HEK293T (cell line): ENCODE results near the gene DDX24.

Experiments used
- BHLHE40 ChIP-seq: fragments of 450-650 bp; IDR thresholded peaks from 2 replicates; pipeline ENCODE4 v1.6.1; 2016; ENCODE audit warnings: mild to moderate bottlenecking, moderate library complexity, borderline replicate concordance
- ELF4 ChIP-seq: fragments of 450-650 bp; IDR thresholded peaks from 2 replicates; pipeline ENCODE4 v1.6.1; 2017; ENCODE audit warnings: antibody characterized with exemption
- FOXA1 ChIP-seq: fragments of 450-650 bp; IDR thresholded peaks from 2 replicates; pipeline ENCODE4 v1.6.1; 2016; ENCODE audit warnings: mild to moderate bottlenecking
- FOXM1 ChIP-seq: fragments of 450-650 bp; IDR thresholded peaks from 2 replicates; pipeline ENCODE4 v1.6.1; 2017; ENCODE audit warnings: mild to moderate bottlenecking, borderline replicate concordance
- LEF1 ChIP-seq: fragments of 450-650 bp; IDR thresholded peaks from 2 replicates; pipeline ENCODE4 v1.6.1; 2017; ENCODE audit warnings: mild to moderate bottlenecking, borderline replicate concordance
- NFRKB ChIP-seq: fragments of 450-650 bp; IDR thresholded peaks from 2 replicates; pipeline ENCODE4 v1.6.1; 2016; ENCODE audit warnings: mild to moderate bottlenecking, moderate library complexity
- SP1 ChIP-seq: fragments of 450-650 bp; IDR thresholded peaks from 2 replicates; pipeline ENCODE4 v1.6.1; 2017
- SUZ12 ChIP-seq: fragments of 450-650 bp; IDR thresholded peaks from 2 replicates; pipeline ENCODE4 v1.6.1; 2016; ENCODE audit warnings: mild to moderate bottlenecking
- TARDBP ChIP-seq: fragments of 450-650 bp; IDR thresholded peaks from 2 replicates; pipeline ENCODE4 v1.6.1; 2016
- ZNF384 ChIP-seq: fragments of 450-650 bp; IDR thresholded peaks from 2 replicates; pipeline ENCODE4 v1.6.1; 2016
- TF ChIP-seq, protein P1 (sequence below): fragments of 450-650 bp; IDR thresholded peaks from 2 replicates; pipeline ENCODE4 v1.6.1; 2016

DNA sequence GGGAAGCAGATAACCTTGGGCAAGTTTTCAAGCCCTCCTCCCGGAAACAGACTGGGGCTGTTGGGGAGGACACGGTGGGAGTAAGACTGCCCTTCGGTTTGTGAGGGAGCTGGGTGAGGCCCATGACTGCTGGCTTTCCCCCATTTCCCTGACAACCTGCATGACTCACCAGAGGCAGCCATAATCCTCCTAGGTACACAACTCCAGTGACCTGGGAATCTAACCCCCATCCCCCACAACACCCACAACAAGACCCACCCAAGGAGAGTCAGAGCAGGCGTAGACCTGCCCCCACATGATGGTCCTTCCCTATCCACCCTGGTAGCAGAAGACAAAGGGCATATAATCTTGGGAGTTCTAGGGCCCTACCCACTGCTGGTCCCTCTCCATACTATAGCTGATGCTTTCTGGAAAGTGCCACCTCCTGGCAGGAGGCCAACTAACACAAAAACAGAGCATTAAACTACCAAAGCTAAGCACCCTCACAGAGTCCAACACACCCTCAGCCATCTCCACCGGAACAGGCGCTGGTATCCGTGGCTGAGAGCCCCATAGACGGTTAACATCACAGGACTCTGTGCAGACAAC lies 14.8 kb downstream of the DDX24 start:
- TF ChIP-seq FOXM1 (no peak), ELF4 (no peak), LEF1 (no peak), ZNF384 (no peak), FOXA1 (no peak), SP1 (no peak), NFRKB (no peak), BHLHE40 (no peak), SUZ12 (no peak), TARDBP (no peak)
- TF ChIP-seq, protein P1, sequence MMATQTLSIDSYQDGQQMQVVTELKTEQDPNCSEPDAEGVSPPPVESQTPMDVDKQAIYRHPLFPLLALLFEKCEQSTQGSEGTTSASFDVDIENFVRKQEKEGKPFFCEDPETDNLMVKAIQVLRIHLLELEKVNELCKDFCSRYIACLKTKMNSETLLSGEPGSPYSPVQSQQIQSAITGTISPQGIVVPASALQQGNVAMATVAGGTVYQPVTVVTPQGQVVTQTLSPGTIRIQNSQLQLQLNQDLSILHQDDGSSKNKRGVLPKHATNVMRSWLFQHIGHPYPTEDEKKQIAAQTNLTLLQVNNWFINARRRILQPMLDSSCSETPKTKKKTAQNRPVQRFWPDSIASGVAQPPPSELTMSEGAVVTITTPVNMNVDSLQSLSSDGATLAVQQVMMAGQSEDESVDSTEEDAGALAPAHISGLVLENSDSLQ, result no peak
